DND-41 (cell line): Measurements from ENCODE around the gene STXBP6.

Source experiments
- ATAC-seq: fragments of 200-7000 bp; cut with Tn5 transposase; 3 replicates; pipeline ENCODE4 v1.9.1; 2021; ENCODE audit warnings: low read depth; ENCODE audit not compliant: insufficient read depth
- DNase-seq: peaks from one replicate; pipeline ENCODE4 v3.0.0-alpha.2; 2020
- H2AFZ ChIP-seq: 2 replicates; pipeline ENCODE4 v1.6.0; 2012; ENCODE audit warnings: low read depth, low read length
- H3K27ac ChIP-seq: 2 replicates; pipeline ENCODE4 v1.5.1; 2012; ENCODE audit warnings: low read length, inconsistent platforms
- H3K27me3 ChIP-seq: fragments of 200-600 bp; sonication (generic); 2 replicates; pipeline ENCODE4 v1.6.0; 2012; ENCODE audit warnings: low read length, mild to moderate bottlenecking, inconsistent platforms; ENCODE audit not compliant: insufficient read depth, poor library complexity
- H3K36me3 ChIP-seq: 2 replicates; pipeline ENCODE4 v1.5.1; 2012; ENCODE audit warnings: low read length, inconsistent platforms; ENCODE audit not compliant: insufficient read depth
- H3K4me1 ChIP-seq: 2 replicates; pipeline ENCODE4 v1.5.1; 2012; ENCODE audit warnings: mild to moderate bottlenecking, low read length; ENCODE audit not compliant: insufficient read depth
- H3K4me2 ChIP-seq: 2 replicates; pipeline ENCODE4 v1.6.0; 2012; ENCODE audit warnings: mild to moderate bottlenecking, moderate library complexity, low read length, inconsistent platforms; ENCODE audit not compliant: insufficient read depth
- H3K4me3 ChIP-seq, 2 experiments: fragments of 200-600 bp in 1 of 2; shearing (Covaris generic) in 1 of 2; 2 replicates each; pipeline ENCODE4 v1.5.1; 2012 to 2016; ENCODE audit warnings: inconsistent platforms in 2 of 2, low read length in 2 of 2, mild to moderate bottlenecking in 2 of 2, low read depth in 1 of 2, moderate library complexity in 1 of 2
- H3K79me2 ChIP-seq: 2 replicates; pipeline ENCODE4 v1.6.0; 2012; ENCODE audit warnings: low read length, inconsistent platforms; ENCODE audit not compliant: insufficient read depth
- H3K9ac ChIP-seq: 2 replicates; pipeline ENCODE4 v1.6.0; 2012; ENCODE audit warnings: low read depth, mild to moderate bottlenecking, inconsistent platforms, low read length, moderate library complexity
- H3K9me3 ChIP-seq: 2 replicates; pipeline ENCODE4 v1.5.1; 2012; ENCODE audit warnings: low read length, moderate library complexity, mild to moderate bottlenecking, inconsistent platforms; ENCODE audit not compliant: insufficient read depth, severe bottlenecking
- H4K20me1 ChIP-seq: 2 replicates; pipeline ENCODE4 v1.6.0; 2012; ENCODE audit warnings: low read length; ENCODE audit not compliant: insufficient read depth
- CTCF ChIP-seq: IDR thresholded peaks from 2 replicates; pipeline ENCODE4 v1.5.1; 2012; ENCODE audit warnings: borderline replicate concordance, low read length, moderate library complexity, mild to moderate bottlenecking; ENCODE audit not compliant: poor library complexity, severe bottlenecking; ENCODE audit errors: extremely low read depth
- EZH2 ChIP-seq: IDR thresholded peaks from 3 replicates; pipeline ENCODE4 v1.6.1; 2012; ENCODE audit warnings: borderline replicate concordance, low read depth, mild to moderate bottlenecking, moderate library complexity, low read length, inconsistent platforms; ENCODE audit not compliant: severe bottlenecking

STXBP6 gene

GRCh38 chr14:25026476-25027137 is 23.3 kb downstream of the STXBP6 start:
- Histone ChIP-seq H3K27ac (no peak overlapping the region), H3K9ac (no peak overlapping the region), H3K4me2 (no peak overlapping the region), H3K79me2 (no peaks in the 10 kb centered on the region), H3K9me3 (no peaks in the 10 kb centered on the region), H3K4me3 (no peak overlapping the region), H2AFZ (no peak overlapping the region), H3K36me3 (no peaks in the 10 kb centered on the region), H3K4me1 (no peaks in the 10 kb centered on the region), H3K27me3 (peaks cover 3% of the 10 kb centered on the region), H4K20me1 (no peaks in the 10 kb centered on the region)
- ATAC-seq (no peak), DNase-seq (no peak)
- TF ChIP-seq CTCF, result no peak
- no peak for TF ChIP-seq EZH2

GRCh38 chr14:25019892-25020291 is 30.1 kb downstream of the STXBP6 start:
- no peaks in the 10 kb centered on the region for H3K79me2 ChIP-seq
- H3K4me2 ChIP-seq, result no peak overlapping the region
- H3K4me1 ChIP-seq, result no peaks in the 10 kb centered on the region
- DNase-seq (no peak), ATAC-seq (no peak)
- no peak overlapping the region for H3K27ac ChIP-seq
- H2AFZ ChIP-seq, result no peak overlapping the region
- no peak for TF ChIP-seq CTCF
- TF ChIP-seq EZH2, result no peak
- H4K20me1 ChIP-seq, result no peaks in the 10 kb centered on the region
- no peaks in the 10 kb centered on the region for H3K27me3 ChIP-seq
- no peaks in the 10 kb centered on the region for H3K36me3 ChIP-seq
- no peak overlapping the region for H3K9ac ChIP-seq
- H3K4me3 ChIP-seq, result no peak overlapping the region
- H3K9me3 ChIP-seq, result no peaks in the 10 kb centered on the region

GRCh38 chr14:25017562-25017961 is 32.4 kb downstream of the STXBP6 start:
- no peaks in the 10 kb centered on the region for H3K9me3 ChIP-seq
- H3K36me3 ChIP-seq, result no peaks in the 10 kb centered on the region
- H2AFZ ChIP-seq, result no peak overlapping the region
- DNase-seq, result no peak
- no peak overlapping the region for H3K4me2 ChIP-seq
- H3K79me2 ChIP-seq, result no peaks in the 10 kb centered on the region
- TF ChIP-seq EZH2 (no peak), CTCF (no peak)
- no peaks in the 10 kb centered on the region for H3K27me3 ChIP-seq
- H4K20me1 ChIP-seq, result no peaks in the 10 kb centered on the region
- no peaks in the 10 kb centered on the region for H3K4me1 ChIP-seq
- ATAC-seq, result no peak
- H3K27ac ChIP-seq, result no peak overlapping the region
- no peak overlapping the region for H3K9ac ChIP-seq
- H3K4me3 ChIP-seq, result no peak overlapping the region
